ENCODE measurements around the gene SPATA9. TPM values are rescaled to one million over a fixed set of nuclear protein-coding genes. Genes with fewer than 3 reads are reported as not detected.

SPATA9 gene
- total RNA-seq, 2 experiments from 2014 or later: not detected

- no peak for ATAC-seq
- Mint-ChIP-seq H3K27ac (no peak overlapping the region), H3K9me3 (ENCODE audit: low read depth) (no peaks in the 10 kb centered on the region), H3K27me3 (peaks cover 5% of the 10 kb centered on the region), H3K4me1 (no peaks in the 10 kb centered on the region), H3K4me3 (no peak overlapping the region), H3K36me3 (ENCODE audit: low read depth) (no peaks in the 10 kb centered on the region)
- DNase-seq: no peak
- ChIA-PET CTCF (interaction anchor here (0.7 to 1.4 kb wide), 2 partner anchors 41 to 77 kb away, joined by 3 read pairs; no protein-coding TSS in a partner anchor), POLR2A (no interaction called here)
- intact Hi-C loops (cut with DNase I, micrococcal nuclease): no loop called here
Observed at GRCh38 chr5:95704150-95704549, 21.4 kb upstream of the SPATA9 start.

GRCh38 chr5:95701074-95701473 lies 18.3 kb upstream of the SPATA9 start:
- ATAC-seq (no peak), DNase-seq (no peak)
- Mint-ChIP-seq H3K4me3 (no peak overlapping the region), H3K9me3 (ENCODE audit: low read depth) (no peaks in the 10 kb centered on the region), H3K27me3 (peaks cover 5% of the 10 kb centered on the region), H3K27ac (no peak overlapping the region), H3K4me1 (no peaks in the 10 kb centered on the region), H3K36me3 (ENCODE audit: low read depth) (no peaks in the 10 kb centered on the region)
- POLR2A ChIA-PET: no interaction called here
- intact Hi-C loops (cut with DNase I, micrococcal nuclease): no loop called here
- CTCF ChIA-PET: interaction anchor here (1.1 kb wide), 1 partner anchor 42 kb away, joined by 3 read pairs; no protein-coding TSS in a partner anchor

- Mint-ChIP-seq H3K36me3 (ENCODE audit: low read depth) (no peaks in the 10 kb centered on the region), H3K27me3 (peaks cover 5% of the 10 kb centered on the region), H3K9me3 (ENCODE audit: low read depth) (no peaks in the 10 kb centered on the region), H3K4me1 (no peaks in the 10 kb centered on the region), H3K27ac (no peak overlapping the region), H3K4me3 (no peak overlapping the region)
- POLR2A ChIA-PET: no interaction called here
- CTCF ChIA-PET: interaction anchor here (1.2 kb wide), 1 partner anchor 35 kb away, joined by 6 read pairs; no protein-coding TSS in a partner anchor
- DNase-seq (no peak), ATAC-seq (no peak)
- intact Hi-C loops (cut with DNase I, micrococcal nuclease): no loop called here
Observed at GRCh38 chr5:95699337-95699736, 16.5 kb upstream of the SPATA9 start.

- POLR2A ChIA-PET: no interaction called here
- Mint-ChIP-seq H3K4me1 (no peaks in the 10 kb centered on the region), H3K27ac (no peak overlapping the region), H3K27me3 (peaks cover 6% of the 10 kb centered on the region), H3K9me3 (ENCODE audit: low read depth) (no peaks in the 10 kb centered on the region), H3K4me3 (no peak overlapping the region), H3K36me3 (ENCODE audit: low read depth) (no peaks in the 10 kb centered on the region)
- intact Hi-C loops (cut with DNase I, micrococcal nuclease): no loop called here
- DNase-seq (no peak), ATAC-seq (no peak)
- CTCF ChIA-PET: interaction anchor here (0.6 to 0.8 kb wide), 2 partner anchors 32 to 172 kb away, joined by 3 read pairs; no protein-coding TSS in a partner anchor
Observed at GRCh38 chr5:95697781-95698681, 15.2 kb upstream of the SPATA9 start.

GRCh38 chr5:95690333-95690732 lies 7.5 kb upstream of the SPATA9 start:
- H3K9me3 Mint-ChIP-seq (ENCODE audit: low read depth): no peaks in the 10 kb centered on the region
- intact Hi-C loops (cut with DNase I, micrococcal nuclease): no loop called here
- H3K27me3 Mint-ChIP-seq: peaks cover 2% of the 10 kb centered on the region
- DNase-seq (no peak), ATAC-seq (no peak)
- ChIA-PET POLR2A (interaction anchor here (0.6 kb wide), 1 partner anchor 43 kb away, joined by 5 read pairs; no protein-coding TSS in a partner anchor), CTCF (interaction anchor here (0.8 kb wide), 1 partner anchor 38 kb away, joined by 4 read pairs; no protein-coding TSS in a partner anchor)
- no peaks in the 10 kb centered on the region for H3K4me1 Mint-ChIP-seq
- no peak overlapping the region for H3K4me3 Mint-ChIP-seq
- no peaks in the 10 kb centered on the region for H3K36me3 Mint-ChIP-seq (ENCODE audit: low read depth)
- no peak overlapping the region for H3K27ac Mint-ChIP-seq

- Mint-ChIP-seq H3K36me3 (ENCODE audit: low read depth) (no peaks in the 10 kb centered on the region), H3K27me3 (peaks cover 2% of the 10 kb centered on the region), H3K4me3 (no peak overlapping the region), H3K4me1 (no peaks in the 10 kb centered on the region), H3K9me3 (ENCODE audit: low read depth) (no peaks in the 10 kb centered on the region), H3K27ac (no peak overlapping the region)
- DNase-seq: no peak
- CTCF ChIA-PET: no interaction called here
- intact Hi-C loops (cut with DNase I, micrococcal nuclease): no loop called here
- POLR2A ChIA-PET: no interaction called here
- ATAC-seq: no peak
Observed at GRCh38 chr5:95689680-95690079, 6.9 kb upstream of the SPATA9 start.

GRCh38 chr5:95686651-95687050 lies 3.9 kb upstream of the SPATA9 start:
- no peaks in the 10 kb centered on the region for H3K4me1 Mint-ChIP-seq
- H3K36me3 Mint-ChIP-seq (ENCODE audit: low read depth): no peaks in the 10 kb centered on the region
- no peaks in the 10 kb centered on the region for H3K9me3 Mint-ChIP-seq (ENCODE audit: low read depth)
- no peaks in the 10 kb centered on the region for H3K27me3 Mint-ChIP-seq
- no peak overlapping the region for H3K27ac Mint-ChIP-seq
- intact Hi-C loops (cut with DNase I, micrococcal nuclease): no loop called here
- CTCF ChIA-PET: interaction anchor here (0.9 kb wide), 1 partner anchor 22 kb away, joined by 3 read pairs; no protein-coding TSS in a partner anchor
- DNase-seq (no peak), ATAC-seq (no peak)
- POLR2A ChIA-PET: no interaction called here
- no peak overlapping the region for H3K4me3 Mint-ChIP-seq

- no peaks in the 10 kb centered on the region for H3K36me3 Mint-ChIP-seq (ENCODE audit: low read depth)
- no peak overlapping the region for H3K27ac Mint-ChIP-seq
- H3K27me3 Mint-ChIP-seq: no peaks in the 10 kb centered on the region
- CTCF ChIA-PET: interaction anchor here (1.1 kb wide), 1 partner anchor 20 kb away, joined by 5 read pairs; no protein-coding TSS in a partner anchor
- DNase-seq (no peak), ATAC-seq (no peak)
- H3K4me1 Mint-ChIP-seq: no peaks in the 10 kb centered on the region
- POLR2A ChIA-PET: no interaction called here
- intact Hi-C loops (cut with DNase I, micrococcal nuclease): no loop called here
- no peak overlapping the region for H3K4me3 Mint-ChIP-seq
- H3K9me3 Mint-ChIP-seq (ENCODE audit: low read depth): no peaks in the 10 kb centered on the region
Observed at GRCh38 chr5:95684361-95684760, 1.6 kb upstream of the SPATA9 start.

- Mint-ChIP-seq H3K4me3 (no peak overlapping the region), H3K27me3 (no peaks in the 10 kb centered on the region), H3K27ac (no peak overlapping the region), H3K9me3 (ENCODE audit: low read depth) (no peaks in the 10 kb centered on the region), H3K36me3 (ENCODE audit: low read depth) (no peaks in the 10 kb centered on the region), H3K4me1 (no peaks in the 10 kb centered on the region)
- intact Hi-C loops (cut with DNase I, micrococcal nuclease): no loop called here
- DNase-seq (no peak), ATAC-seq (no peak)
- ChIA-PET CTCF (interaction anchor here (1.3 to 1.9 kb wide), 2 partner anchors 9 to 173 kb away, joined by 3 to 13 read pairs; no protein-coding TSS in a partner anchor), POLR2A (no interaction called here)
Observed at GRCh38 chr5:95673081-95673480, 9.7 kb downstream of the SPATA9 start.

- Mint-ChIP-seq H3K36me3 (ENCODE audit: low read depth) (no peaks in the 10 kb centered on the region), H3K9me3 (ENCODE audit: low read depth) (no peaks in the 10 kb centered on the region), H3K4me3 (no peak overlapping the region), H3K4me1 (no peaks in the 10 kb centered on the region), H3K27ac (no peak overlapping the region), H3K27me3 (no peaks in the 10 kb centered on the region)
- ATAC-seq (no peak), DNase-seq (no peak)
- ChIA-PET CTCF (interaction anchor here (1.9 kb wide), 1 partner anchor 8 kb away, joined by 13 read pairs; no protein-coding TSS in a partner anchor), POLR2A (no interaction called here)
- intact Hi-C loops (cut with DNase I, micrococcal nuclease): no loop called here
Observed at GRCh38 chr5:95672641-95673040, 10.2 kb downstream of the SPATA9 start.

- H3K4me1 Mint-ChIP-seq: no peaks in the 10 kb centered on the region
- intact Hi-C loops (cut with DNase I, micrococcal nuclease): no loop called here
- no peak overlapping the region for H3K27ac Mint-ChIP-seq
- no peaks in the 10 kb centered on the region for H3K27me3 Mint-ChIP-seq
- H3K4me3 Mint-ChIP-seq: no peak overlapping the region
- no peaks in the 10 kb centered on the region for H3K36me3 Mint-ChIP-seq (ENCODE audit: low read depth)
- no peak for ATAC-seq
- no peaks in the 10 kb centered on the region for H3K9me3 Mint-ChIP-seq (ENCODE audit: low read depth)
- DNase-seq: no peak
- ChIA-PET CTCF (interaction anchor here (0.6 to 0.8 kb wide), 3 partner anchors 12 to 107 kb away, joined by 3 to 4 read pairs (median 3); no protein-coding TSS in a partner anchor), POLR2A (interaction anchor here (0.6 kb wide), 1 partner anchor 36 kb away, joined by 6 read pairs; no protein-coding TSS in a partner anchor)
Observed at GRCh38 chr5:95671826-95672225, 11.0 kb downstream of the SPATA9 start.

- Mint-ChIP-seq H3K36me3 (ENCODE audit: low read depth) (no peaks in the 10 kb centered on the region), H3K27me3 (no peaks in the 10 kb centered on the region), H3K9me3 (ENCODE audit: low read depth) (no peaks in the 10 kb centered on the region), H3K4me1 (no peaks in the 10 kb centered on the region), H3K27ac (no peak overlapping the region), H3K4me3 (no peak overlapping the region)
- CTCF ChIA-PET: interaction anchor here (0.7 to 1.6 kb wide), 3 partner anchors 11 to 176 kb away, joined by 3 to 4 read pairs (median 3); no protein-coding TSS in a partner anchor
- POLR2A ChIA-PET: no interaction called here
- intact Hi-C loops (cut with DNase I, micrococcal nuclease): no loop called here
- no peak for DNase-seq
- no peak for ATAC-seq
Observed at GRCh38 chr5:95670568-95670967, 12.2 kb downstream of the SPATA9 start.

Measured in activated CD4-positive, alpha-beta T cell treated with anti-CD3 and anti-CD28 coated beads for 36 hours (primary cell).